Aorta (tissue), 5 donors: ENCODE data around the gene NEUROD1. TPM values are rescaled to one million over a fixed set of nuclear protein-coding genes. Genes with fewer than 3 reads are reported as not detected.
A peak's percentile ranks its signal among the peaks of the same experiment; 100 is the strongest.

ENCODE experiments used
- ATAC-seq: fragments of 200-7000 bp; cut with Tn5 transposase; one replicate; pipeline ENCODE4 v1.9.1; 2022; ENCODE audit warnings: moderate library complexity; ENCODE audit not compliant: low FRiP score
- DNase-seq, 2 donors: peaks; one replicate each; pipeline ENCODE4 v3.0.0-alpha.2; 2020
- H3K27ac ChIP-seq, 2 donors: one replicate each; pipeline ENCODE4 v1.5.1; 2013; ENCODE audit warnings: low read length in 2 of 2, mild to moderate bottlenecking in 2 of 2, moderate library complexity in 2 of 2, control low read depth in 1 of 2, inconsistent platforms in 1 of 2, low read depth in 1 of 2
- H3K27me3 ChIP-seq, 2 donors: one replicate each; pipeline ENCODE4 v1.6.1; 2013; ENCODE audit warnings: control low read depth in 1 of 2, low read length in 1 of 2, mild to moderate bottlenecking in 1 of 2, moderate library complexity in 1 of 2; ENCODE audit not compliant: insufficient read depth in 2 of 2, control insufficient read depth in 1 of 2
- H3K36me3 ChIP-seq, 2 donors: one replicate each; pipeline ENCODE4 v1.6.1; 2013; ENCODE audit warnings: control low read depth in 1 of 2, low read length in 1 of 2, mild to moderate bottlenecking in 1 of 2; ENCODE audit not compliant: insufficient read depth in 2 of 2, control insufficient read depth in 1 of 2
- H3K4me1 ChIP-seq, 2 donors: one replicate each; pipeline ENCODE4 v1.6.1; 2013; ENCODE audit warnings: low read length in 2 of 2, control low read depth in 1 of 2, mild to moderate bottlenecking in 1 of 2, moderate library complexity in 1 of 2; ENCODE audit not compliant: insufficient read depth in 2 of 2, control insufficient read depth in 1 of 2
- H3K4me3 ChIP-seq, 2 donors: one replicate each; pipeline ENCODE4 v1.5.1; 2013; ENCODE audit warnings: low read length in 2 of 2, control low read depth in 1 of 2, mild to moderate bottlenecking in 1 of 2
- H3K9me3 ChIP-seq: one replicate; pipeline ENCODE4 v1.6.1; 2013; ENCODE audit warnings: mild to moderate bottlenecking, low read length; ENCODE audit not compliant: control insufficient read depth
- WGBS, 2 donors: extraction: QIAGEN DNeasy Blood & Tissue Kit; methylation state at CpG; one replicate each; pipeline ENCODE4 v1.1.7; 2013; 5-methylcytosine and 5-hydroxymethylcytosine counted together
- intact Hi-C, 2 donors: fragments of 100-400 bp; cut with DNase I; formaldehyde crosslinking; loops; one replicate each; pipeline versions ENCODE4 v1.14.2 to v1.15.0; 2022
- polyA plus RNA-seq, 2 donors: library from polyadenylated mRNA; stranded (reverse); fragments of 200-250 nt; gene quantifications; one replicate each; pipeline ENCODE4 v1.2.3, GENCODE V29; 2013
- total RNA-seq, 2 donors: library from RNA; stranded (reverse); fragmentation: NEBNext Ultra II Directional; extraction: Animal tissue kit (Norgen Biotek cat#: 25700); gene quantifications; one replicate each; pipeline ENCODE4 v1.2.1, GENCODE V29; 2021
- donor health status: healthy with polysubstance abuse.
- donor health status: Bipolar disorder and iron deficiency.
- donor health status: DM: no; HTN: no; CAD: no.
- donor health status: DM: no; HTN: no; CAD: no.
- donor health status: DM: yes; HTN: yes; CAD: no.

NEUROD1 gene
- total and polyA plus RNA-seq, 4 donors = 1.5 TPM; not detected in 3

DNA sequence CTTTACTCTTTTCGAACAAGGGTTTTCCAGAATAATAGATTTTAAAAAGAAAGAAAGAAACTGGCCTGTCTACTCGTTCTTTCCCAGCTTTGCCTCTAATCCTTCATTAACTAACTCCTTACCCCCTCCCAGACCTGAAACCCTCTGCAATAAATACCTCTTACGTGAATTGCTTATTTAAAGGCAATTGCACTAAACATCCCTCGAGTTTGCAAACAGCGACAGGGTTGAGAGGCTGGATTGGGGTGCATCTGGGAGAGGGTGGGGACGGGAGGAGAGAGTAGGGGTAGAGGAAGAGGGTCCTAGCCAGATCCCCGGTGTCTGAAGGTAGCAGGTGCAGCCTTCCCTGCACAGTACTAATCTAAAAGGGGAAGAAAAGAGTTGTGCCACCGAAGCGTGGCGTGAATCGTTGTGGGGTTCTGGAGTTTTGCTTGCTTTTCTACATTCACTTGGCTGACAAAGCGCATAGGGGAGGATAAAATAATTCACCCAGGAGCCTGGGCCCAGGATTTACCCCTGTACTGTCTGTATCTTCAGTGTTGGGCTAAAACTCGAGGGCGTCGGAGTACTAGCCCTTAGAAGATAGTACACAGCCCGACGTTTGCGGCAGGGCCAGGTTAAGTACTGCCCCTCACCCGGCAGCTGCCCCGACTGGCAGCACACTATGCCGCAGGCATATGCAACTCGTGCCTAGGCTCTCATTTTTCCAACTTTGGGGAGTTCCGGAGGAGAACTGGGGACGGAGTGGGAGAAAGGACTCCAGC is 1.9 kb upstream of the NEUROD1 start:
- Histone ChIP-seq H3K9me3 (peaks cover 3% of the 10 kb centered on the region), H3K27me3 (peaks cover 0 to 5% of the 10 kb centered on the region in 2 donors), H3K27ac (no peak overlapping the region), H3K4me3 (no peak overlapping the region), H3K4me1 (no peaks in the 10 kb centered on the region), H3K36me3 (no peaks in the 10 kb centered on the region)
- DNase-seq (no peak), ATAC-seq (no peak)
- intact Hi-C loops = no loop called here
- WGBS, 2 donors = 5 to 6% methylated on average over 24 of the region's 24 CpGs

DNA sequence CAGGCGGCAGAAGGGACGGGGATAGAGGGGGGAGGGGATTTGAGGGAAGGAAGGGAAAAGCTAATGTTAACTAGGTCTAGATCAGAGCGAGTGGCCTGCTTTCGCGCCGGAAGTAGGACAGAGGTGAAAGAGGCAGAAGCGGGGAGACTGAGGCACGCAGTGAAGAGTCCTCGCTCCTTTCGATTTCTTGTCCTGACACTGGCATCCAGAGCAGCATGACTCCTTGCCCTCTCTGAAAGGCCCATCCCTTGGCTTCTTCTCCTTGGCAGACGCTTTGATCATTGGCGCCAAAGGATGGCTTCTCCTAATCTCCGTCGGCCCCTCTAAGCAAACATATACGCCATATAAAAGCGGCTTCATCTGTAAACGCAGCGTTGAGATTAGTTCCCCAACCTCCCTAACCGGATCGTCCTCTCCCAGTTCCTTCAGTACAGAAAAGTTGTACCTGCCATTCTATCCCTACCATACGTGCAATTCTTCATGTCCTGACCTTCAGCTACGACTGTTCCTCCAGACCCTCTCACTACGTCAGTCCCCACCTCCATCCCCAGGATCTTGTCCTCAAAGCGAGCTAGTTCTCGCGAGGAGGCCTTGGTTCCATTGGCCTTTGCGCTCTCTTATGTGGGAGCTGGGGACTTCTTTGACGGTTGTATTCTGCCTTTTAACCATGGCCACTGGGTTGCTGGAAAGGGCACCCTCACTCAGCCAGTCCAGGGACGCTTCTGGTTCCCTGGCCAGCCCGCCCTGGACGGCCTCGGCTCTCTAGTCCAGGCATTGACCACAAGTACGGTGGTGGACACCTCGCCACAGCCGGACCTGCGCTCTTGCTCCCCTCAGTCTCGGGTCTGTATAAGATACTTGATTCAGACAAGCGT is 857 bp upstream of the NEUROD1 start:
- ATAC-seq (no peak), DNase-seq (no peak)
- H3K4me1 ChIP-seq = no peaks in the 10 kb centered on the region
- no peak overlapping the region for H3K27ac ChIP-seq
- no peaks in the 10 kb centered on the region for H3K36me3 ChIP-seq
- H3K27me3 ChIP-seq = peaks cover 0 to 5% of the 10 kb centered on the region in 2 donors
- H3K9me3 ChIP-seq = peaks cover 3% of the 10 kb centered on the region
- intact Hi-C loops = no loop called here
- no peak overlapping the region for H3K4me3 ChIP-seq
- 2% methylated on average over 38 of the region's 38 CpGs for WGBS, 2 donors

DNA sequence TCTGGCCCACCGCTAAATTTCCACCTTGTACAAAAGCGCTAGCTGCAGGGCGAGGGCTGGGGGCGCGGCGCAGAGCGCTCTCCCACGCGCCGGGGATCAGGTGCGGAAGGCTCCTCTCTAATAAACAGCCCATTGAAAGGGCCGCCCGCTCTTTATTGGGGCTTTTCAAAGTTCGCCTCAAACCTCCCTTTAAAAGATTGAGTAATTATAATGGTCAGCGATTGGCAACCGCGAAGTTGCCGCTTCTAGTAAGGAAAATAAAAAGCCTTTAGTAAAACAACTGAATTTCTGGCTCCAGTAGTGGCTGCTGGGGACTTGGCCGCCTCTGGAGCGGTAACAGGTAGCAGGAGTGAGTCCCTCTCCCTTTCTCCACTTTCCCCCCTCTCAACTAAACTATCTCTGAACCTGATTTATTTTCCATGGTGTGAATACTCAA is 755 bp downstream of the NEUROD1 start:
- Histone ChIP-seq H3K27ac (no peak overlapping the region), H3K4me3 (no peak overlapping the region), H3K27me3 (peaks cover 0 to 2% of the 10 kb centered on the region in 2 donors), H3K9me3 (peaks cover 3% of the 10 kb centered on the region), H3K4me1 (no peaks in the 10 kb centered on the region), H3K36me3 (no peaks in the 10 kb centered on the region)
- DNase-seq = no peak
- intact Hi-C loops = no loop called here
- ATAC-seq = no peak
- WGBS, 2 donors = 3% methylated on average over 20 of the region's 20 CpGs

DNA sequence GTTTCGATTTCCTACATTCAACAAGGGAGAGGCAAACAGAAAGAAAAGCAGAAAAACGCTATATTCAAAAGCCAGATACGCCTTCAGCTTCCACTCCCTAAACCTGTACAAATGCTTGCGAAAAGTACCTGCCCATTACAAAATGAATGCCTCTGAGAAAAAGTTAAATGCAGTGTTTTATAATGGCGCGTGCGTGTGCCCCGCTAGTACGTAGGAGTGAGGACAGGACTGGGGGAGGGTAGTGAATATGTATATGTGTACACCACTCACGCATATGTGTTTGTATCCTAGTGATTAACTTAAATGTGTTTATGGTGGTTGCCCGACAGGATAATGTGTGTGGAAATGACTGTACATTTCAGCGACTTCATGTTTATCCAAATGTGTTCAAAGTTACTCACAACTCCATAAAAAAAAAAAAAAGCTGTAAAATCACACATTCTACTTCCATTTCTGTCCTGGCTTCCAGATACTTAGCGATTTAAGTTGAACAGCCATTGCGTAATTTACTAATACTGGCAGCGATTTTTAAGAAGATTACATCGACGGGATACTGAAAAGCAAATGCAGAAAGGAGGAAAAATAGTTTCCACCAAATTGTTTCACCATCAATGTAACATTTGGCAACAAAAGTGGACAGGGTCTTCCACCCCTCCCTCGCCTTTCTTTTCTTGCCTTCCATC is 1.3 kb downstream of the NEUROD1 start:
- Histone ChIP-seq H3K4me1 (no peaks in the 10 kb centered on the region), H3K36me3 (no peaks in the 10 kb centered on the region), H3K27ac (no peak overlapping the region), H3K27me3 (peaks cover 0 to 2% of the 10 kb centered on the region in 2 donors), H3K4me3 (no peak overlapping the region), H3K9me3 (peaks cover 3% of the 10 kb centered on the region)
- WGBS, 2 donors = 10% methylated on average over 18 of the region's 18 CpGs
- DNase-seq (no peak), ATAC-seq (no peak)
- intact Hi-C loops = no loop called here

DNA sequence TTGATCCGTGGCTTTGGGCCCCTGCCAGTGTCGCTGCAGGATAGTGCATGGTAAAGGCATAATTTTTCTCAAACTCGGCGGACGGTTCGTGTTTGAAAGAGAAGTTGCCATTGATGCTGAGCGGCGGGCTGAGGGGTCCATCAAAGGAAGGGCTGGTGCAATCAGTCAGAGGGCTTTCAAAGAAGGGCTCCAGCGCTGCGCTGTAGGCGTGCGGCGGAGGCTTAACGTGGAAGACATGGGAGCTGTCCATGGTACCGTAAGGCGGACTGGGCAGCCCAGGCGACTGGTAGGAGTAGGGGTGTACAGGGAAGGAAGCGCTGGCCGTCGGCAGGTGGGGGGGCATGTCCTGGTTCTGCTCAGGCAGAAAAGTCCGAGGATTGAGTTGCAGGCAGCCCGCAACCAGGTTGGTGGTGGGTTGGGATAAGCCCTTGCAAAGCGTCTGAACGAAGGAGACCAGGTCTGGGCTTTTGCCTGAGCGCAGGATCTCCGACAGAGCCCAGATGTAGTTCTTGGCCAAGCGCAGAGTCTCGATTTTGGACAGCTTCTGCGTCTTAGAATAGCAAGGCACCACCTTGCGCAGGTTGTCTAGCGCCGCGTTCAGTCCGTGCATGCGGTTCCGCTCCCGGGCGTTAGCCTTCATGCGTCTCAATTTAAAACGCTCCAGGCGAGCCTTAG is 2.3 kb downstream of the NEUROD1 start:
- DNase-seq (peak; percentile 77 to 85), ATAC-seq (peak; percentile 77)
- no peaks in the 10 kb centered on the region for H3K4me1 ChIP-seq
- no peaks in the 10 kb centered on the region for H3K36me3 ChIP-seq
- no peak overlapping the region for H3K4me3 ChIP-seq
- intact Hi-C loops = no loop called here
- WGBS, 2 donors = 5 to 6% methylated on average over 41 of the region's 41 CpGs
- H3K27me3 ChIP-seq = peaks cover 0 to 2% of the 10 kb centered on the region in 2 donors
- no peak overlapping the region for H3K27ac ChIP-seq
- peaks cover 3% of the 10 kb centered on the region for H3K9me3 ChIP-seq

DNA sequence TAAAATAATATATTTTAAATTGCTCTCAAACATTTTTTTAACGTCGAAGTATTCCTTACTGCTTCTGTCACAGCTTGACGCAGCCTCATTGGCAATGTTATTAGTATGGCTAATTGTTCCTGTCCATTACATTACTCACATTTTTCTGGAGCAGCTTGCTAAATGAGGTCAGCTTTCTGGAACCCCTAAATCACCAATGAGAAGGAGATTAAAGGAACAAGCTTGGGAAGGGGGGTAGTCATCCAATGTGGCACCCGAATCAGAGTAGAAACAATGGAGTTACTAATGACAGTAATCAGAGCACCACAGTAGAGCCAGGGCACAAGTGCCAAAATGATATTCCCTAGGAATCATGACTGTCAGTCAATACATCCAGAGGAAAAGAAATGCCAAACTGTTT is 5.1 kb downstream of the NEUROD1 start:
- intact Hi-C loops = no loop called here
- peaks cover 0 to 2% of the 10 kb centered on the region in 2 donors for H3K27me3 ChIP-seq

DNA sequence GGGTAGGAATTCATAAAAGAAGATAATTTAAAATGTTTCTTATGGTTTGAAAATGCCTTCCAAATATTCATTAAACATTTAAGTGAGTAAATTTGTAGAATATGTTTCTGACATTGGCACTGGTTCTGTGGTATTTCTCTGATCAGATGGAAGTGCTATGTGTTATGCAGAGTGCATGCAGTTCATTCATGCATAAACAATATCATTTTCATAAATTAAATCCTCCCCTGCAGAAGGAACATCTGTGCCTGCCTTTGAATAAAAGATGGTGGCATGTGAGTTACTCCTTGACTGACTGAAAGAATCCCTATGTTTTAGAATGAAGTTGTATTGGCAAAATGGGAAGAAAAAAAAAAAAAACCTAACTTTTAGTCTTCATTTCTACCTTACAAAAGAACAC is 5.9 kb downstream of the NEUROD1 start:
- Histone ChIP-seq H3K9me3 (peaks cover 4% of the 10 kb centered on the region), H3K4me3 (no peak overlapping the region), H3K36me3 (no peaks in the 10 kb centered on the region), H3K4me1 (no peaks in the 10 kb centered on the region), H3K27me3 (peaks cover 0 to 2% of the 10 kb centered on the region in 2 donors), H3K27ac (no peak overlapping the region)
- intact Hi-C loops = no loop called here
- ATAC-seq (no peak), DNase-seq (no peak)

More for the DNA sequence above, 5.1 kb downstream of the NEUROD1 start:
- peaks cover 4% of the 10 kb centered on the region for H3K9me3 ChIP-seq
- DNase-seq = no peak
- H3K36me3 ChIP-seq = no peaks in the 10 kb centered on the region
- 20 to 27% methylated on average over 4 of the region's 4 CpGs for WGBS, 2 donors
- no peak for ATAC-seq
- no peak overlapping the region for H3K27ac ChIP-seq
- no peak overlapping the region for H3K4me3 ChIP-seq
- no peaks in the 10 kb centered on the region for H3K4me1 ChIP-seq

DNA sequence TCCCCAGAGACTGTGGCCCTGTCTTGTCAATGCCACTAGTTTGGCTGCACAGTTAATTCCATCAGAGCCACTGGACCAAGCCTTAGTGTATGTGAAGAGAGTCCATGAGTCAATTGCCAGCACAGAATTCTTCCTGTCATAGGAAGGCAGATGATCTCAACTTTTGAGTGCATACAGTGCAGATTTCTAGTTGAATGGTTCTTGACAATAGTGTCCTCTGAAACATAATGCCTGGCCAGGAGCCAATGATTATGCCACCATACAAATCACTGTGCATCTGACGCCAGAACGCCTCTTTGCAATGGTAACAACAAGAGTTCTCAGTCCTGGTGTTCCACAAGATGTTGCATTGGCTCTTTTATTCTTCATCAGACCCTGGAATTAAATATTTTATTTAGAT is 7.1 kb downstream of the NEUROD1 start:
- Histone ChIP-seq H3K27me3 (no peaks in the 10 kb centered on the region), H3K4me3 (no peak overlapping the region), H3K4me1 (no peaks in the 10 kb centered on the region), H3K27ac (no peak overlapping the region), H3K9me3 (peaks cover 1% of the 10 kb centered on the region), H3K36me3 (no peaks in the 10 kb centered on the region)
- ATAC-seq (no peak), DNase-seq (no peak)
- intact Hi-C loops = no loop called here
- WGBS, 2 donors = 59 to 66% methylated on average over 2 of the region's 2 CpGs
